Transverse colon (tissue), 4 donors: ENCODE measurements around the gene NHERF1.
A peak's percentile ranks its signal among the peaks of the same experiment; 100 is the strongest.

ENCODE experiments used
- EP300 ChIP-seq: sonication (generic); formaldehyde crosslinking; IDR thresholded peaks from one replicate; pipeline ENCODE4 v1.6.1; 2017; ENCODE audit warnings: antibody characterized with exemption, low read depth
- POLR2A ChIP-seq: fragments of 450-650 bp; IDR thresholded peaks from one replicate; pipeline ENCODE4 v1.6.1; 2016; ENCODE audit warnings: antibody characterized with exemption, mild to moderate bottlenecking, moderate library complexity
- POLR2AphosphoS5 ChIP-seq, 3 donors: sonication (generic); formaldehyde crosslinking; IDR thresholded peaks; one replicate each; pipeline ENCODE4 v1.6.1; 2016; ENCODE audit warnings: antibody characterized with exemption in 3 of 3
- TF ChIP-seq, protein P1 (sequence below), 5 experiments: fragments of 200-600 bp in 3 of 5; fragments of 450-650 bp in 2 of 5; sonication (generic) in 3 of 5; IDR thresholded peaks; 1 replicate in 2 of 5; 2 replicates in 3 of 5; pipeline ENCODE4 v1.5.1; 2016 to 2017; ENCODE audit warnings: antibody characterized with exemption in 5 of 5, inconsistent platforms in 3 of 5, mild to moderate bottlenecking in 2 of 5, moderate library complexity in 1 of 5

- TF ChIP-seq, protein P1, sequence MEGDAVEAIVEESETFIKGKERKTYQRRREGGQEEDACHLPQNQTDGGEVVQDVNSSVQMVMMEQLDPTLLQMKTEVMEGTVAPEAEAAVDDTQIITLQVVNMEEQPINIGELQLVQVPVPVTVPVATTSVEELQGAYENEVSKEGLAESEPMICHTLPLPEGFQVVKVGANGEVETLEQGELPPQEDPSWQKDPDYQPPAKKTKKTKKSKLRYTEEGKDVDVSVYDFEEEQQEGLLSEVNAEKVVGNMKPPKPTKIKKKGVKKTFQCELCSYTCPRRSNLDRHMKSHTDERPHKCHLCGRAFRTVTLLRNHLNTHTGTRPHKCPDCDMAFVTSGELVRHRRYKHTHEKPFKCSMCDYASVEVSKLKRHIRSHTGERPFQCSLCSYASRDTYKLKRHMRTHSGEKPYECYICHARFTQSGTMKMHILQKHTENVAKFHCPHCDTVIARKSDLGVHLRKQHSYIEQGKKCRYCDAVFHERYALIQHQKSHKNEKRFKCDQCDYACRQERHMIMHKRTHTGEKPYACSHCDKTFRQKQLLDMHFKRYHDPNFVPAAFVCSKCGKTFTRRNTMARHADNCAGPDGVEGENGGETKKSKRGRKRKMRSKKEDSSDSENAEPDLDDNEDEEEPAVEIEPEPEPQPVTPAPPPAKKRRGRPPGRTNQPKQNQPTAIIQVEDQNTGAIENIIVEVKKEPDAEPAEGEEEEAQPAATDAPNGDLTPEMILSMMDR (IDR thresholded peaks at IDR 0.05) = no peak
- TF ChIP-seq POLR2AphosphoS5 (IDR thresholded peaks at IDR 0.05) (peak in 2 of 3 donors; percentile 53 to 64), POLR2A (peak; percentile 68), EP300 (no peak)
These were observed 1.0 kb downstream of the NHERF1 start for GRCh38 chr17:74749279-74750038.
